A549 treated with AZD2906 at 1 μM for 4 hours (cell line): ENCODE results near the gene DPH7. TPM values are rescaled to one million over a fixed set of nuclear protein-coding genes. Genes with fewer than 3 reads are reported as not detected.

Source experiments
- total RNA-seq: library from RNA; stranded (reverse); fragments of 200-300 nt; extraction: Qiagen RNA extraction; gene quantifications from 5 replicates; pipeline ENCODE4 v1.2.3, GENCODE V29; 2022

DPH7 gene
- 25.2 to 31.2 TPM (median 29.7 TPM) in 5 replicates for total RNA-seq

DNA sequence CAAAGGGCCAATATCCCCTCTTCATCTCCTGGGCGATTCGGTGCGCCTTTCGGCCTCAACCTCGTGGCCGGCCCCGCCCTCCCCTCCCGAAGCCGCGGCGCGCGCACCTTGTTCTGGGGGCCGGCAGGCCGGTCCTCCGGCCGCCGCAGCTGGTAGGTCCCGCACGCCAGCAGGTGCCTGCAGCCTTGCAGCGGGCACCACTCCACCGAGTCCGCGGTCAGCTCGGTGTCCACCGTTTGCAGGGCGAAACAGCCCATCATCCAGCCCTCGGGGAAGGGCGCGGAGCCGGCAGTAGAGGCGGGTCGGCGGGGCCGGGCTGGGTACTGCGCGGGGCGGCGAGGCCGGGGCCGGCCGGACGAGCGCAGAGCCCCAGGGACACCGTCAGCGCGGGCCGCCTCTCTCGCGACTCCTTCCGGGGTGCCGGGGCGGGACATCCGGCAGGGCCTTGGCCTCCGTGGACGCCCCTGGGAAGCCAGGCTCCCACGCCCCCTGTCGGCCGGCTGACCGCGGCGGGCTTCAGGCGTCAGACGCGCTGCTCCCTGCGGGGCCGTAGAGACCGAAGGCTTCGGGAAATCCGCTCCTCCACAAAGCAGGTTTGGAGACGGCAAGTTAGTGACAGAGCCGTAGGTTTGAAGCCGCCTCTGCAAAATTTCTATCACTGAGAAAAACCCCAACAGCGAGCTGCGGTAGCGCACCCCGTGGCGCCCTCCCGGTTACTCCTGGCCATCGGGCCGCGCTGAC is at the start of gene DPH7:
Gene DPH7, minus strand, starts transcription at position 408 of the 741 bp plus-strand sequence. Its CDS starts 148 bp downstream, at position 260.

DNA sequence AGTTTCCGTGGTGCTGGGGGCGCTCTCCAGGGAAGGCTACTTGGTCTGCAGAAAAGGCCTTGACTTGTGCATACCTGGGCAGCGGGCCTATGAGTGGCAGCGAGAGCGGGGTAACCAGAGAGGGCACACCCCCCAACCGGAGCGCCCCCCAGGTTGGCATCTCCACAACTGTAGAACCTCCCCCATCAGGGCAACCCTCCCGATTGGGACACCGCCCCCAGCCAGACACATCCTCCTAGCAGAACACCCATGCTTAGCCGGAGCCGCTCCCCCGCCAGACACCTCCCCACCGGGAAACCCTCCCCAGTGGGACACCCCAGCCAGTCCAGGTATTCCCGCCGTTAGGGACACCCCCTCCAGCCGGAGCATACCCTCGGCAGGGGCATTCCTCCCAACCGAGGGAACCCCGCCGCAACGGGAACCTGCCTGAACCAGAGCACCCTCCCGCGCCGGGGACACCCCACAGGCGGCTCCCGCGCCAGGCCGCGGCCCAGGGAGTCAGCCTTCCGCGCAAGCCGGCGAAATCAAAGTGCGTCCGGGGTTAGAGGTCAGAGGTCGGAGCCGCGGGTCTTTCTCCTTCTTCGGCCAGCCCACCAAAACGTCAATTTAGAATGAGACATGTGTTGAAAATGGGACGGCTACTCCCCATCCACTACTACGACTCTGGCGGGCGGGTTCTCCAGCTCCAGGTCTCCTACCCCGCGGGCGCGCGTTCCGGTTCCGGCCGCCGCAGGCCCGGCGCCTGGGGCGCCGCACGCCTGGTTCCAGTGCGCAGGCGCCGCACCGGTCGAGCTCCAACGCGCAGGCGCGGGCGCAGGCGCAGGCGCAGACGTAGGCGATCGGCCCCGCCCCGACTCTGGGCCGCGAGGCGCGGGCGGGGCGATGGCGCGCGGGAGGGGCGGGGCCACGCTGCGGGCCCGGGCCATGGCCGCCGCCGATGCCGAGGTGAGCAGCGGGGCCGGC is 39.7 kb upstream of the DPH7 start, which contains the start of gene EHMT1:
Gene EHMT1, plus strand, starts transcription at position 901 of the 963 bp plus-strand sequence. Its CDS starts 24 bp downstream, at position 925.

DNA sequence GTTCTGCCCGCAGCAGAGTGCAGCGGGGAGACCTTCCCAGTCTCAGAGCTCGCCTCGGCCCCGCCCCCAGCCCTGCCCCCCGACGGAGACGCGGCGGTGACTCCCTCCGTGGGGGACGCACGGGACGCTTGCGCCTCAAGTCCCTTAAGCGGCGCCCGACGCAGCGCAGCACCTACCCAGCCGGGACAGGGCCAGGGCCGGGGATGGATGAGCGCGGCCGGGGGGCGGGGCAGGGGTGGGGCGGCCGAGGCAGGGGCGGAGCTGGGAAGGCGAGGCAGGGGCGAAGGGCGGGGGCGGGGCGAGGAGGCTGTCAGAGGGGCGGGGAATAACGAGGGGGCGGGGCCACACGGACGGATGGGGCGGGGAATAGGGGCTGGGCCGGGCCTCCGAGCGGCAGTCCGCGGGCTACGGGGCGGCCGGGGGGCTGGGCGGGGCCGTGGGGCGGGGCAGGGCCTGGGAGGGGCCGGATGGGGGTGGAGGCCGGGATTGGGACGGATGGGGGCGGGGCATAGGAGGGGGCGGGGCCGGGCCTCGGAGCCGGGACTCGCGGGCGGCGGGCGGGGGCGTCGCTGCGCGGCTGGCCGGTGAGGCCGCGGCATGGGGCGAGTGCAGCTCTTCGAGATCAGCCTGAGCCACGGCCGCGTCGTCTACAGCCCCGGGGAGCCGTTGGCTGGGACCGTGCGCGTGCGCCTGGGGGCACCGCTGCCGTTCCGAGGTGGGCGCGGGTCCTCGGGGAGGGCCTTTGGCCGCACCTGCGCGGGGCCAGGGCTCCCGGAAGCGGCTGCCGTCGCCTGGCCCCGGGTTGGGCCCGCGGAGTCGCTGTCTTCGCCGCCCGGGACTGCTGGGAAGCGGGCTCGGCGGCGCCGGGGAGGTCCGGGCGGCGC is 26.6 kb upstream of the DPH7 start, which contains the start of gene ARRDC1:
Gene ARRDC1, plus strand, starts transcription at position 566 of the 884 bp plus-strand sequence. Its CDS starts 32 bp downstream, at position 598.

DNA sequence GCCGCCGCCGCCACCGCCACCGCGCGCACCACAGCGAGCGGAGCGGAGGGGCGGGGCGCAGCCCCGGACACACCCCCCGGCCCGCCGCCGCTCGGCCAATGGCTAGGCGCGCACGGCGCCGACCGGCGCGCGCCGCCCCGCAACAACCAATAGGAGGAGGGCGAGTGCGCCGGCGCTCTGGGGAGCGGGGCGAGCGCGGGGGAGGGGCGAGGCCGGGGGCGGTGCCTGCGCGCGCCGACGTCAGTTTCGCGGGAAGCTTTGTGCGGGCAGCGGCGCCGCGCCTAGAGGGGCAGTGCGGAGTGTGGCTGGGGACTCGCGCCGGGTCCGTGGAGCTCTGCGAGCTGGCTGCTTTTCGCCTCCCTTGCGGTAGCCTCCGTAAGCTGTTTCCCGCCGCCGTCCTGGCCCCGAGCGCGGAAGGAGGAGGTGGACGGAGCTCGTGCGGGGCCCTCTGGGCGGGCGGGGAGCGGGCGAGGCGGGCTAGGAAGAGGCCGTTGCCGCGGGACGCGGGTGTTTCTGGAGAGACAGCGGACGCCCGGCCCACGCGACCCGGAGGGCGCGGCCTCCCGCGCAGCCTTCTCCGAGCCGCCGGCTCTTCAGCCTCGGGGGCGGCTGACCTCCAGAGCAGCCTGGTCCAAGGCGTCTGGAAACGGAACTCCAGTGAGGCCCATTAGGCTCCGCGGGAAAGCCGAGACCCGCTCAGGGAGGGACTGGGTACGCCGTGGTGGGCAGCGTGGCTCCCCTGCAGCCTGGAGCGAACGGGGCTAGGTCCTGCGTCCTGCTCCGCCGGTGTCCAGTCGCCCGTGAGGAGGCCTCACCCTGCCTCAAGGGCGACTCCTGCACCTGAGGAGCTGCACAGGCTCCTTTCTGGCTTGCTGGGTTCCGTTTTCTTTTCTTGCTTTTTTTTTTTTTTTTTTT is 12.0 kb upstream of the DPH7 start, which contains the start of gene ZMYND19:
Gene ZMYND19, minus strand, starts transcription at position 44 of the 915 bp plus-strand sequence. CDS start 249 bp downstream, outside the sequence.

DNA sequence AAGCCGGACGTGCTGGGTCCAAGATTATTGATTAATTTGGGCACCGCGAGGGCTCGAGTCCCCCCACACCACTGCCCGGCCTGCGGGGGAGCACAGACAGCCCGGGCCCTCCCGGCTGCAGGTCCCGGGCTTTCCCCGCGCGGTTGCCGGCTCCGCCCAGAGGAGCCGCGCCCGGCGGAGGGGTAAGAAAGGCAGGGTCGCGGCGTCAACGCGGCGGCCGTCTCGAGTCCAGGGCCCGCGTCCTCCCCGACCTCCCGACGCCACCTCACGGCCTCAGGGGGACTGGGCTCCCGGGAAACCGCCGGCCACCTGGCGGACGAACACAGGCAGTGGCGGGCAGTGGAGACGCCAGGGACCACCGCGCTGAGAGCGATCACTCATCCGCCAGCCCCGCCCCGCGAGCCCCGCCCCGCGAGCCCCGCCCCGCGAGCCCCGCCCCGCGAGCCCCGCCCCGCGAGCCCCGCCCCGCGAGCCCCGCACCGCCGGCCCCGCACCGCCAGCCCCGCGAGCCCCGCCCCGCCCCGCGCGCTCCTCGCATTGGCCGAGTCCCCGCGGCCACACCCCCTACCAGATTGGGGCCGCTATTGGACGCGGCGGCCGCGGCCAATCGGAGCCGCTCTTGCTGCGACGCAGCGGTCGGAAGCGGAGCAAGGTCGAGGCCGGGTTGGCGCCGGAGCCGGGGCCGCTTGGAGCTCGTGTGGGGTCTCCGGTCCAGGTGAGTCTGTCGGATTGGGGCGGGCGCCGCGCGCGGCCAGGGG is 27.3 kb downstream of the DPH7 start, which contains the start of gene MRPL41:
Gene MRPL41, plus strand, starts transcription at position 616 of the 758 bp plus-strand sequence. CDS start 203 bp downstream, outside the sequence.

DNA sequence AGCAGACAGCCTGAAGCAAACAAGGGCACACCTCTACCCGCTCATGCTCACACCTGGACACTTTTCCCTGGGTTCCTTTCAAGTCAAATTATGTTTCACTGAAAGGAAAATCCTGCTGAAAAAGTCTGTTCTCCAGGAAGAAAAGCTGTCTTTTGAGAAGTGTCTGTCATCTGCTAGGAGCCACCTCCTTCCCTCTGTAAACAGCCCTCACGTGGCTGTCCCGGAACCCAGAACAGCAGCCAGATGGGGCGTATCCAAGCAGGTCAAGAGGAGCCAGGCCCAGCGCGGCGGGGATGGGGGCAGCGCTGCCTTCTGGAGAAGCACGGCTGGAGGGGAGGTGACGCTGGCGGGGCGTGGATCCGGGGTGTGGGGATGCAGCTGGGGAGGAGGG is 28.5 kb downstream of the DPH7 start, which contains the start of gene PNPLA7:
Gene PNPLA7, minus strand, starts transcription at position 172 of the 391 bp plus-strand sequence. CDS start 205 bp downstream, outside the sequence.

Other genes starting within 250 kb of the DPH7 start
- 4.8 to 6.5 TPM (median 5.7 TPM) in 5 replicates for gene EXD3, start 155.8 kb downstream of the DPH7 start, total RNA-seq
- 0.71 to 1.8 TPM (median 1.6 TPM) in 5 replicates for gene NOXA1, start 155.5 kb downstream of the DPH7 start, total RNA-seq
- gene ENTPD8, start 137.6 kb downstream of the DPH7 start, total RNA-seq = 0.07 to 0.24 TPM (median 0.19 TPM) in 5 replicates
- 31.6 to 45.3 TPM (median 40.2 TPM) in 5 replicates for gene NSMF, start 119.6 kb downstream of the DPH7 start, total RNA-seq
- gene PNPLA7, start 28.5 kb downstream of the DPH7 start, total RNA-seq = 0.44 to 0.80 TPM (median 0.62 TPM) in 5 replicates
- gene MRPL41, start 27.0 kb downstream of the DPH7 start, total RNA-seq = 48.3 to 105 TPM (median 92.7 TPM) in 5 replicates
- gene ZMYND19, start 11.6 kb upstream of the DPH7 start, total RNA-seq = 42.8 to 65.7 TPM (median 61.4 TPM) in 5 replicates
- 43.4 to 73.2 TPM (median 64.8 TPM) in 5 replicates for gene ARRDC1, start 26.8 kb upstream of the DPH7 start, total RNA-seq
- 42.1 to 48.9 TPM (median 43.7 TPM) in 5 replicates for gene EHMT1, start 40.1 kb upstream of the DPH7 start, total RNA-seq